ENCODE measurements around the gene LRP2. TPM values are rescaled to one million over a fixed set of nuclear protein-coding genes. Genes with fewer than 3 reads are reported as not detected.
"Not testable (repeated sequence)": the region's sequence is repeated elsewhere in the genome, so short reads cannot be mapped to it uniquely, and the experiment has no call there.

Gene LRP2
- total and polyA plus RNA-seq, 4 experiments from 2014 or later, result not detected

DNA sequence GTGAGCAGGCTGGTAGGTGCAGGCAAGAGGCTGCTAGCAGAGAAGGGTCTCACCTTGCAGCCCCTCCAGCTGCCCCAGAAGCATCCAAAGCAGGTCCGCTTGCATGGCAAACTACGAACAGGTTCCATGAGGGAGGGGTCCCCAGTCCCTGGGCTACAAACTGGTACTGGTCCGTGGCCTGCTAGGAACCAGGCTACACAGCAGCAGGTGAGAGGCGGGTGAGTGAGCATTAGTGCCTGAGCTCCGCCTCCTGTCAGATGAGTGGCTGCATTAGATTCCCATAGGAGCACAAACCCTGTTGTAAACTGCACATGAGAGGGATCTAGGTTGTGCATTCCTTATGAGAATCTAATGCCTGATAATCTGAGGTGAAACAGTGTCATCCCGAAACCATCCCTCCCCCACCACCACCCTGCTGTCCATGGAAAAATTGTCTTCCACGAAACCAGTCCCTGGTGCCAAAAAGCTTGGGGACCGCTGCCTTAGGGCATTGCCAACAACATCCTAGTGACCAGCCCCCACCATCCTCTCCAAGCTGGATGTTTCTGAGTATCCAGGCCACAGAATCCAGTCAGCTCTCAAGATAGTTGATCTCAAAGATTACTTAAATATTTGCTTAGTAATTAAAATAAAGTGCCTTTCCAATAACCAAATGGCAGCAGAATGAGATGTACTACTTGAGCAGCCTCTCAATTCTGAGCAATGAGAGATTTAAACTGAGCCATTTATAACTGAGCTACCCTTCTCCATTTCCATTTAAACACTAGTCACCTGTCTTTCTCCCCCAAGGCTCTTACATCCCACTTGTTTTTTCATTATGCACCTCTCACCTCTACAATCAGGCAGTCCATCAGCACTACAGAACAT, 32.4 kb downstream of the LRP2 start:
- H3K9me3 Mint-ChIP-seq, result no peaks in the 10 kb centered on the region
- Histone ChIP-seq H3K9me3 (ENCODE audit: control insufficient read depth in 1 of 2, low read length in 2 of 2) (no peaks in the 10 kb centered on the region), H3K4me3 (ENCODE audit: low read length in 2 of 2) (no peak overlapping the region), H3K27ac (ENCODE audit: low read depth, low read length) (no peak overlapping the region), H3K27me3 (ENCODE audit: insufficient read depth, low read length) (no peaks in the 10 kb centered on the region), H3K36me3 (ENCODE audit: insufficient read depth, low read length) (no peaks in the 10 kb centered on the region), H3K4me1 (ENCODE audit: insufficient read depth, low read length) (no peaks in the 10 kb centered on the region)
- no peak for DNase-seq
- no peak overlapping the region for H3K4me3 Mint-ChIP-seq
- H3K27ac Mint-ChIP-seq, result no peak overlapping the region
- H3K36me3 Mint-ChIP-seq, result no peaks in the 10 kb centered on the region
- intact Hi-C loops (cut with micrococcal nuclease), result no loop called here
- H3K27me3 Mint-ChIP-seq, result peaks cover 7 to 8% of the 10 kb centered on the region in 2 donors
- POLR2A ChIA-PET (ENCODE audit: partially characterized antibody), result no interaction called here
- no peaks in the 10 kb centered on the region for H3K4me1 Mint-ChIP-seq
- CTCF ChIA-PET (ENCODE audit: partially characterized antibody), result no interaction called here

DNA sequence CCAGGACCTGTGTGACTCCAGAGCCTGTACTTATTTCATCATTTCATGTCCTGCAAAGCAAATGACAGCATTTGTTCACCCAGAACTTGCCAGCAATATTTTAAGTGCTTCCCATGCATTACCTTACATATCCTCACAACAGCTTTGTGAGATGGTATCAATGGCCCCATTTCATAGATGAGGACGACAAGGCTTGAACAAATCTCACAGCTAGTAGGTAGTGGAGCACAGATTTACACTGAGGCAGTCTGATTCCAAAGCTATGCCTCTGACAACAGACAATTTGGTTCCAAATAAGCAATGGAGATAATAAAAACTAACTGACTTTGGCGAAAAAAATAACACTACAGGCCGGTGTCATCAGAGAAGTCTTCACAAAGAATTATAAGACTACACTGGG, 33.5 kb downstream of the LRP2 start:
- H3K27ac ChIP-seq (ENCODE audit: low read depth, low read length), result no peak overlapping the region
- Mint-ChIP-seq H3K36me3 (no peaks in the 10 kb centered on the region), H3K27ac (no peak overlapping the region), H3K9me3 (no peaks in the 10 kb centered on the region), H3K4me1 (no peaks in the 10 kb centered on the region), H3K4me3 (no peak overlapping the region), H3K27me3 (peaks cover 7 to 9% of the 10 kb centered on the region in 2 donors)
- ChIA-PET POLR2A (ENCODE audit: partially characterized antibody) (no interaction called here), CTCF (ENCODE audit: partially characterized antibody) (no interaction called here)
- no peaks in the 10 kb centered on the region for H3K9me3 ChIP-seq (ENCODE audit: control insufficient read depth in 1 of 2, low read length in 2 of 2)
- no peak for DNase-seq
- no peaks in the 10 kb centered on the region for H3K4me1 ChIP-seq (ENCODE audit: insufficient read depth, low read length)
- no peak overlapping the region for H3K4me3 ChIP-seq (ENCODE audit: low read length in 2 of 2)
- no peaks in the 10 kb centered on the region for H3K36me3 ChIP-seq (ENCODE audit: insufficient read depth, low read length)
- intact Hi-C loops (cut with micrococcal nuclease), result no loop called here
- no peaks in the 10 kb centered on the region for H3K27me3 ChIP-seq (ENCODE audit: insufficient read depth, low read length)

DNA sequence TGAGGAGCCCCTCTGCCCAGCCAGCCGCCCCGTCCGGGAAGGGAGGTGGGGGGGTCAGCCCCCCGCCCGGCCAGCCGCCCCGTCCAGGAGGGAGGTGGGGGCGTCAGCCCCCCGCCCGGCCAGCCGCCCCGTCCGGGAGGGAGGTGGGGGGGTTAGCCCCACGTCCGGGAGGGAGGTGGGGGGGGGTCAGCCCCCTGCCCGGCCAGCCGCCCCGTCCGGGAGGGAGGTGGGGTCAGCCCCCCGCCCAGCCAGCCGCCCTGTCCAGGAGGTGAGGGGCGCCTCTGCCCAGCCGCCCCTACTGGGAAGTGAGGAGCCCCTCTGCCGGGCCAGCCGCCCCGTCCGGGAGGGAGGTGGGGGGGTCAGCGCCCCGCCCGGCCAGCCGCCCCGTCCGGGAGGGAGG, 34.5 kb downstream of the LRP2 start:
- H3K36me3 Mint-ChIP-seq; CTCF ChIA-PET (ENCODE audit: partially characterized antibody); DNase-seq; H3K9me3 ChIP-seq (ENCODE audit: control insufficient read depth in 1 of 2, low read length in 2 of 2); H3K27me3 ChIP-seq (ENCODE audit: insufficient read depth, low read length); H3K4me3 ChIP-seq (ENCODE audit: low read length in 2 of 2); H3K27ac Mint-ChIP-seq; H3K9me3 Mint-ChIP-seq; H3K4me3 Mint-ChIP-seq; intact Hi-C loops (cut with micrococcal nuclease); H3K4me1 Mint-ChIP-seq; POLR2A ChIA-PET (ENCODE audit: partially characterized antibody); H3K36me3 ChIP-seq (ENCODE audit: insufficient read depth, low read length); H3K4me1 ChIP-seq (ENCODE audit: insufficient read depth, low read length); H3K27ac ChIP-seq (ENCODE audit: low read depth, low read length): not testable (repeated sequence)
- H3K27me3 Mint-ChIP-seq, result peaks cover 7 to 10% of the 10 kb centered on the region in 2 donors

DNA sequence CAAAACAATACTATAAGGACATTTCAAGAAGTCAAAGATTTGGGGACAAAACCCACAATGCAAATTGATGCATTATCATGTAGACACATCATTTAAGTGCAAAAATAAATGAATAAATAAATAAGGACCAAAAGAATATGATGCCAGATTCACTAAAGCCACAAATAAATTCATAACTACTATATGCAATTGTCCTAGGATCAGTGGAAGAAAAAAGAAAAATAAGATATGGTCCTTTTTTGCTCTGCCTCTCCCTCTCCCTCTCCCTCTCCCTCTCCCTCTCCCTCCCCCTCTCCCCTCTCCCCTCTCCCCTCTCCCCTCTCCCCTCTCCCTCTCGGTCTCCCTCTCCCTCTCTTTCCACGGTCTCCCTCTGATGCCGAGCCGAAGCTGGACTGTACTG, 36.4 kb downstream of the LRP2 start:
- H3K4me1 Mint-ChIP-seq; H3K27ac Mint-ChIP-seq; H3K27me3 ChIP-seq (ENCODE audit: insufficient read depth, low read length); H3K4me3 ChIP-seq (ENCODE audit: low read length in 2 of 2); H3K9me3 ChIP-seq (ENCODE audit: control insufficient read depth in 1 of 2, low read length in 2 of 2); intact Hi-C loops (cut with micrococcal nuclease); H3K9me3 Mint-ChIP-seq; H3K36me3 Mint-ChIP-seq; H3K36me3 ChIP-seq (ENCODE audit: insufficient read depth, low read length); DNase-seq; H3K27ac ChIP-seq (ENCODE audit: low read depth, low read length); CTCF ChIA-PET (ENCODE audit: partially characterized antibody); POLR2A ChIA-PET (ENCODE audit: partially characterized antibody); H3K4me3 Mint-ChIP-seq; H3K4me1 ChIP-seq (ENCODE audit: insufficient read depth, low read length): not testable (repeated sequence)
- peaks cover 4 to 10% of the 10 kb centered on the region in 2 donors for H3K27me3 Mint-ChIP-seq

DNA sequence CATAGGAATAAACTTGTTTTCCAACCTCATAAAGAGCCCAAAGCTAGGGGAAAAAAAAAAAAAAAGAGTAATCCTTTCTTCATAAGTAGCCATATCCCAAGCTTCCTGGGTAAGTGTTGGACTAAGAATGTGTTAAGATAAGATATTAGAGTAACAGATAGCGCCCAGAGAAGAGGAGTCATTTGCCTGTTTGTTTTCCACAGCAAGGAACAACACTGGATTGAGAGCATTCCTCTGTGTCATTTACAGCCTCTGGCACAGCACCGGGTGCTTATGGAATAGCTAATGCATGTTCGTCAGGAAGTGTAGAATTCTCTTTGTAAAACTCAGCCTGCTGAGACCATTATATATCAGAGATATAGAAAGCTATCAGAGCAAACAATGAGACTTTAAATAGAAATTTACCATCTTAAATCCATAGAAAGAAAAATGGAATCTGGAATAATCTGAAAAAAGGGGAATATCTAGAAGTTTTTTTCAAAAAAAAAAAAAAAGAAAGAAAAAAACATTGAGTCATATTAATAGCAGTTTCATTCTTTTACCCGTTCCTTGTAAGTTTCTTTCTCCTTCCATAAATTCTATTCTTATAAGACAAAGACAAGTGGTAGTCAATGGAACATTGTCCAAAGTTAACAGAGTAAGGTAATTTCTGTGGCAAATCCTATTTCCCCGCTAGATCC, 37.6 kb downstream of the LRP2 start:
- no peaks in the 10 kb centered on the region for H3K27me3 ChIP-seq (ENCODE audit: insufficient read depth, low read length)
- H3K27me3 Mint-ChIP-seq, result peaks cover 4 to 10% of the 10 kb centered on the region in 2 donors
- no peaks in the 10 kb centered on the region for H3K4me1 ChIP-seq (ENCODE audit: insufficient read depth, low read length)
- intact Hi-C loops (cut with micrococcal nuclease), result no loop called here
- no peak overlapping the region for H3K27ac ChIP-seq (ENCODE audit: low read depth, low read length)
- no peak overlapping the region for H3K4me3 Mint-ChIP-seq
- H3K27ac Mint-ChIP-seq, result no peak overlapping the region
- H3K4me3 ChIP-seq (ENCODE audit: low read length in 2 of 2), result no peak overlapping the region
- H3K4me1 Mint-ChIP-seq, result no peaks in the 10 kb centered on the region
- H3K36me3 ChIP-seq (ENCODE audit: insufficient read depth, low read length), result no peaks in the 10 kb centered on the region
- CTCF ChIA-PET (ENCODE audit: partially characterized antibody), result no interaction called here
- H3K9me3 ChIP-seq (ENCODE audit: control insufficient read depth in 1 of 2, low read length in 2 of 2), result no peaks in the 10 kb centered on the region
- POLR2A ChIA-PET (ENCODE audit: partially characterized antibody), result no interaction called here
- no peaks in the 10 kb centered on the region for H3K9me3 Mint-ChIP-seq
- no peak for DNase-seq
- H3K36me3 Mint-ChIP-seq, result no peaks in the 10 kb centered on the region

DNA sequence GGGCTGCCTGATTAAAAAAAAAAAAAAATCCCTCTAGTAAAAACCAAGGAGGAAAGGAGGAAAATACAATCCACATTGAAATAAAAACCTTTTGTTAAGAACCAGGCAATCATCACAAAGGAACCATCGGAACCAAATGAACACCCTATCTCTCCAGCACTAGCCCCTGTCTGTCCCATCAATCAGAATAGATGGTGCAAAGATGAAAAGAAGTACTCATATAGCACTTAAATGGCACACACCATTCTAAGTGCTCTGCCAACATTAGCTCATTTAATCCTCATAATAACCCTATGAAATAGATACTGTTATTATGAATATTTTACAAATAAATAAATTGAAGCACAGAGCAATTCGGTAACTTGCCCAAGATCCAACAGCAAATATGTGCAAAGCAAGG, 38.5 kb downstream of the LRP2 start:
- no peak overlapping the region for H3K27ac Mint-ChIP-seq
- CTCF ChIA-PET (ENCODE audit: partially characterized antibody), result no interaction called here
- DNase-seq, result no peak
- POLR2A ChIA-PET (ENCODE audit: partially characterized antibody), result no interaction called here
- Histone ChIP-seq H3K27me3 (ENCODE audit: insufficient read depth, low read length) (no peaks in the 10 kb centered on the region), H3K27ac (ENCODE audit: low read depth, low read length) (no peak overlapping the region), H3K4me1 (ENCODE audit: insufficient read depth, low read length) (no peaks in the 10 kb centered on the region), H3K36me3 (ENCODE audit: insufficient read depth, low read length) (no peaks in the 10 kb centered on the region), H3K4me3 (ENCODE audit: low read length in 2 of 2) (no peak overlapping the region), H3K9me3 (ENCODE audit: control insufficient read depth in 1 of 2, low read length in 2 of 2) (no peaks in the 10 kb centered on the region)
- H3K9me3 Mint-ChIP-seq, result no peaks in the 10 kb centered on the region
- no peaks in the 10 kb centered on the region for H3K4me1 Mint-ChIP-seq
- no peaks in the 10 kb centered on the region for H3K36me3 Mint-ChIP-seq
- intact Hi-C loops (cut with micrococcal nuclease), result no loop called here
- H3K4me3 Mint-ChIP-seq, result no peak overlapping the region
- H3K27me3 Mint-ChIP-seq, result peaks cover 2 to 6% of the 10 kb centered on the region in 2 donors

DNA sequence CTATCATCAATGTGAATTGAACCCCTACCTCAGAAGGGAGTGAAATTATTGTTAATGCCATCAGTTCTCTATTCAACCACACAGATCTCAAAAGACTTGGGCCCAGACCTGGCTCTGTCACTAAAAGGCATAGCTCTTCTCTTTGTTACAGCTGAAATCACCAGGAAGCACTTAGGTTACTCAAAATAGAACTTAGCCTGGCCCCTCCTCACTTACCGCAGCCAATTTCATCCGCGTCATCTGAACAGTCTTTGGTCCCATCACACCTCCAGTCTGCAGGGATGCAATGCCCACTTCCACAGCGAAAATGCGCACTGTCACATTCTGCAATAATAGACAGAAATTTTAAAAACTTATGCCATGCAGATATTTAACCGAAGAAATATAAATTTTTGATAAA, 41.8 kb downstream of the LRP2 start:
- DNase-seq, result no peak
- intact Hi-C loops (cut with micrococcal nuclease), result no loop called here
- POLR2A ChIA-PET (ENCODE audit: partially characterized antibody), result no interaction called here
- no peaks in the 10 kb centered on the region for H3K4me1 Mint-ChIP-seq
- H3K27ac Mint-ChIP-seq, result peak overlapping the region in 1 of 7 donors; percentile 2
- no peaks in the 10 kb centered on the region for H3K9me3 Mint-ChIP-seq
- no peak overlapping the region for H3K4me3 Mint-ChIP-seq
- Histone ChIP-seq H3K4me3 (ENCODE audit: low read length in 2 of 2) (no peak overlapping the region), H3K36me3 (ENCODE audit: insufficient read depth, low read length) (no peaks in the 10 kb centered on the region), H3K27me3 (ENCODE audit: insufficient read depth, low read length) (no peaks in the 10 kb centered on the region), H3K27ac (ENCODE audit: low read depth, low read length) (no peak overlapping the region), H3K9me3 (ENCODE audit: control insufficient read depth in 1 of 2, low read length in 2 of 2) (no peaks in the 10 kb centered on the region), H3K4me1 (ENCODE audit: insufficient read depth, low read length) (no peaks in the 10 kb centered on the region)
- H3K36me3 Mint-ChIP-seq, result no peaks in the 10 kb centered on the region
- peaks cover 10% of the 10 kb centered on the region in 2 donors for H3K27me3 Mint-ChIP-seq
- CTCF ChIA-PET (ENCODE audit: partially characterized antibody), result no interaction called here
